ENCODE results near the gene CDC42SE1.

- no peak for TF ChIP-seq EZH2 (IDR thresholded peaks at IDR 0.05; ENCODE audit: low read length, unreplicated experiment)
- TF ChIP-seq EZH2phosphoT487 (IDR thresholded peaks at IDR 0.05; ENCODE audit: borderline replicate concordance, low read length) = no peak
These were observed 48.9 kb upstream of the CDC42SE1 start for GRCh38 chr1:151108331-151108730.
